HepG2 (cell line): ENCODE data around the gene TTLL6. TPM values are rescaled to one million over a fixed set of nuclear protein-coding genes. Genes with fewer than 3 reads are reported as not detected.
A peak's percentile ranks its signal among the peaks of the same experiment; 100 is the strongest.

Experiments
- BORCS8-MEF2B ChIP-seq: sonication (generic); formaldehyde crosslinking; IDR thresholded peaks from 2 replicates; pipeline ENCODE4 v1.8.0; 2022; ENCODE audit warnings: mild to moderate bottlenecking, missing genetic modification reagents
- ERF ChIP-seq: IDR thresholded peaks from 2 replicates; pipeline ENCODE4 v1.6.1; 2018; ENCODE audit warnings: missing biosample characterization, missing genetic modification reagents
- KDM6A ChIP-seq: IDR thresholded peaks from 2 replicates; pipeline ENCODE4 v1.6.1; 2016; ENCODE audit warnings: low read depth
- NR3C1 ChIP-seq: sonication (generic); formaldehyde crosslinking; IDR thresholded peaks from 2 replicates; pipeline ENCODE4 v1.4.0; 2020; ENCODE audit warnings: missing genetic modification reagents
- REPIN1 ChIP-seq: sonication (generic); formaldehyde crosslinking; IDR thresholded peaks from 2 replicates; pipeline ENCODE4 v1.8.0; 2022; ENCODE audit warnings: missing genetic modification reagents, low read depth, mild to moderate bottlenecking, borderline replicate concordance
- STAG1 ChIP-seq: sonication (generic); formaldehyde crosslinking; IDR thresholded peaks from 2 replicates; pipeline ENCODE4 v1.4.0; 2020; ENCODE audit warnings: missing genetic modification reagents
- ZNF567 ChIP-seq: sonication (generic); formaldehyde crosslinking; IDR thresholded peaks from 2 replicates; pipeline ENCODE4 v1.8.1; 2023; ENCODE audit warnings: mild to moderate bottlenecking, missing genetic modification reagents, borderline replicate concordance
- ZNF772 ChIP-seq: sonication (generic); formaldehyde crosslinking; IDR thresholded peaks from 2 replicates; pipeline ENCODE4 v1.5.0; 2020; ENCODE audit warnings: mild to moderate bottlenecking, missing genetic modification reagents
- polyA plus RNA-seq, 8 experiments: library from polyadenylated mRNA; depleted of rRNA in 3 of 8; stranded (reverse) in 7 of 8; unstranded in 1 of 8; fragments of >200 nt; fragmentation: Illumina TruSeq in 4 of 8; extraction: Trizol in 4 of 8; gene quantifications; 2 replicates each; pipeline versions ENCODE4 v1.2.1 to v1.2.3, GENCODE V29; 2011 to 2016; ENCODE audit warnings: low read depth in 4 of 8, missing spikeins in 1 of 8, mixed read lengths in 1 of 8; ENCODE audit not compliant: insufficient read depth in 1 of 8
- total RNA-seq, 5 experiments: library from RNA; depleted of rRNA; stranded (reverse); fragments of >200 nt; fragmentation: Illumina TruSeq; extraction: Trizol; gene quantifications; 2 replicates each; pipeline ENCODE4 v1.2.3, GENCODE V29; 2016; ENCODE audit warnings: low read depth in 1 of 5
- TF ChIP-seq, protein P1 (sequence below): sonication (generic); formaldehyde crosslinking; conservative IDR thresholded peaks from 2 replicates; pipeline ENCODE4 v1.4.0; 2020; ENCODE audit warnings: missing genetic modification reagents
- TF ChIP-seq, protein P2 (sequence below): sonication (generic); formaldehyde crosslinking; IDR thresholded peaks from 2 replicates; pipeline ENCODE4 v1.5.1; 2020; ENCODE audit warnings: mild to moderate bottlenecking, missing genetic modification reagents, borderline replicate concordance
- TF ChIP-seq, protein P3 (sequence below): IDR thresholded peaks from 2 replicates; pipeline ENCODE4 v1.6.1; 2016
- TF ChIP-seq, protein P4 (sequence below): IDR thresholded peaks from 2 replicates; pipeline ENCODE4 v1.6.1; 2012; ENCODE audit warnings: low read depth, low read length, improper control_type of control experiment
- TF ChIP-seq, protein P5 (sequence below), 2 experiments: fragments of 450-650 bp in 1 of 2; sonication (generic) in 1 of 2; formaldehyde crosslinking in 1 of 2; IDR thresholded peaks; 2 replicates each; pipeline versions ENCODE4 v1.6.1 to v1.8.0; 2016 to 2022; ENCODE audit warnings: antibody characterized with exemption in 1 of 2, mild to moderate bottlenecking in 1 of 2, missing genetic modification reagents in 1 of 2

TTLL6 gene
- total and polyA plus RNA-seq, 2 of the 13 experiments (the other 11 are each of a cell fraction or from before 2014, with no cell fraction given) = 0.04 to 0.08 TPM

DNA sequence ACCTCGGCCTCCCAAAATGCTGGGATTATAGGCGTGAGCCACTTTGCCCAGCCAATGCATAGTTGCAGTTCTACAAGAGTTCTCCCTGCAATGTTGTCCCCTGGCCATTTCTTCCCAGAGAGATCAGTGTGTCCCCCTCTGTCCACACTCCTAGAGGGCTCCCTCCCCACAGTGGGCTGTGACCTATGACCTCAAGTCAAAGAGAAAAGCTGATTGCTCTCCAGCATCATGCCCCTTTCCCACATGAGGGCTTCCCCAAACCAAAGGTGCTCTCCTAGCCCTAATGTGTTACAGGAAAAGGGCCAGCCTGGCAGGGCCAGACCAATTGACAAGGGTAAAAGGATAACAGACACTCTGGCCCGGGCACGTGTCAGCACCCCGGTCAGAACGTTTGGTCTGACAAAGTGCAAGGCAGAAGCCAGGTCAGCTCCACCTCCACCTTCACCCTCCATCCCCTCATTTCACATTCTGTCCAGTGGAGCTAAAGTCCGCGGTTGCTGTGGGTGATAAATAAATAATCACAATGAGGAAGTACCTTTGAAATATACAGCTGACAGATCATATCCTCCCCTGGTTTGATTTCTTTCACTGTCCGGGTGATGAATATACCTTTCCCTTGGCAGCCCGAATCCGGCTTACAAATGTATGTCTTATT is 17.8 kb downstream of the TTLL6 start (continued):
- TF ChIP-seq BORCS8-MEF2B (CRISPR knock-in tag) (peak; percentile 47; the same call in 1 of the 2 replicates), ERF (peak; percentile 21; the same call in 1 of the 2 replicates), ZNF567 (no peak), STAG1 (no peak), KDM6A (CRISPR knock-in tag) (peak; percentile 40; the same call in 1 of the 2 replicates), ZNF772 (CRISPR knock-in tag) (0 out of 2 replicates have a peak, but pooled peaks have one; percentile 23), REPIN1 (CRISPR knock-in tag) (0 out of 2 replicates have a peak, but pooled peaks have one; percentile 32), NR3C1 (CRISPR knock-in tag) (no peak)
- TF ChIP-seq, protein P1, sequence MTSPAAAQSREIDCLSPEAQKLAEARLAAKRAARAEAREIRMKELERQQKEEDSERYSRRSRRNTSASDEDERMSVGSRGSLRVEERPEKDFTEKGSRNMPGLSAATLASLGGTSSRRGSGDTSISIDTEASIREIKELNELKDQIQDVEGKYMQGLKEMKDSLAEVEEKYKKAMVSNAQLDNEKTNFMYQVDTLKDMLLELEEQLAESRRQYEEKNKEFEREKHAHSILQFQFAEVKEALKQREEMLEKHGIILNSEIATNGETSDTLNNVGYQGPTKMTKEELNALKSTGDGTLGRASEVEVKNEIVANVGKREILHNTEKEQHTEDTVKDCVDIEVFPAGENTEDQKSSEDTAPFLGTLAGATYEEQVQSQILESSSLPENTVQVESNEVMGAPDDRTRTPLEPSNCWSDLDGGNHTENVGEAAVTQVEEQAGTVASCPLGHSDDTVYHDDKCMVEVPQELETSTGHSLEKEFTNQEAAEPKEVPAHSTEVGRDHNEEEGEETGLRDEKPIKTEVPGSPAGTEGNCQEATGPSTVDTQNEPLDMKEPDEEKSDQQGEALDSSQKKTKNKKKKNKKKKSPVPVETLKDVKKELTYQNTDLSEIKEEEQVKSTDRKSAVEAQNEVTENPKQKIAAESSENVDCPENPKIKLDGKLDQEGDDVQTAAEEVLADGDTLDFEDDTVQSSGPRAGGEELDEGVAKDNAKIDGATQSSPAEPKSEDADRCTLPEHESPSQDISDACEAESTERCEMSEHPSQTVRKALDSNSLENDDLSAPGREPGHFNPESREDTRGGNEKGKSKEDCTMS (CRISPR knock-in tag) = no peak
- TF ChIP-seq, protein P2, sequence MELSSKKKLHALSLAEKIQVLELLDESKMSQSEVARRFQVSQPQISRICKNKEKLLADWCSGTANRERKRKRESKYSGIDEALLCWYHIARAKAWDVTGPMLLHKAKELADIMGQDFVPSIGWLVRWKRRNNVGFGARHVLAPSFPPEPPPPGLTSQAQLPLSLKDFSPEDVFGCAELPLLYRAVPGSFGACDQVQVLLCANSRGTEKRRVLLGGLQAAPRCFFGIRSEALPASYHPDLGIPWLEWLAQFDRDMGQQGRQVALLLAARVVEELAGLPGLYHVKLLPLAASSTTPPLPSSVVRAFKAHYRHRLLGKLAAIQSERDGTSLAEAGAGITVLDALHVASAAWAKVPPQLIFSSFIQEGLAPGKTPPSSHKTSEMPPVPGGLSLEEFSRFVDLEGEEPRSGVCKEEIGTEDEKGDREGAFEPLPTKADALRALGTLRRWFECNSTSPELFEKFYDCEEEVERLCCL (CRISPR knock-in tag) = no peak
- TF ChIP-seq, protein P3, sequence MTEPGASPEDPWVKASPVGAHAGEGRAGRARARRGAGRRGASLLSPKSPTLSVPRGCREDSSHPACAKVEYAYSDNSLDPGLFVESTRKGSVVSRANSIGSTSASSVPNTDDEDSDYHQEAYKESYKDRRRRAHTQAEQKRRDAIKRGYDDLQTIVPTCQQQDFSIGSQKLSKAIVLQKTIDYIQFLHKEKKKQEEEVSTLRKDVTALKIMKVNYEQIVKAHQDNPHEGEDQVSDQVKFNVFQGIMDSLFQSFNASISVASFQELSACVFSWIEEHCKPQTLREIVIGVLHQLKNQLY (CRISPR knock-in tag) = 0 out of 2 replicates have a peak, but pooled peaks have one; percentile 15
- TF ChIP-seq, protein P4, sequence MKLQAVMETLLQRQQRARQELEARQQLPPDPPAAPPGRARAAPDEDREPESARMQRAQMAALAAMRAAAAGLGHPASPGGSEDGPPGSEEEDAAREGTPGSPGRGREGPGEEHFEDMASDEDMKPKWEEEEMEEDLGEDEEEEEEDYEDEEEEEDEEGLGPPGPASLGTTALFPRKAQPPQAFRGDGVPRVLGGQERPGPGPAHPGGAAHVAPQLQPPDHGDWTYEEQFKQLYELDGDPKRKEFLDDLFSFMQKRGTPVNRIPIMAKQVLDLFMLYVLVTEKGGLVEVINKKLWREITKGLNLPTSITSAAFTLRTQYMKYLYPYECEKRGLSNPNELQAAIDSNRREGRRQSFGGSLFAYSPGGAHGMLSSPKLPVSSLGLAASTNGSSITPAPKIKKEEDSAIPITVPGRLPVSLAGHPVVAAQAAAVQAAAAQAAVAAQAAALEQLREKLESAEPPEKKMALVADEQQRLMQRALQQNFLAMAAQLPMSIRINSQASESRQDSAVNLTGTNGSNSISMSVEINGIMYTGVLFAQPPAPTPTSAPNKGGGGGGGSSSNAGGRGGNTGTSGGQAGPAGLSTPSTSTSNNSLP = peak; percentile 86
- TF ChIP-seq, protein P5, sequence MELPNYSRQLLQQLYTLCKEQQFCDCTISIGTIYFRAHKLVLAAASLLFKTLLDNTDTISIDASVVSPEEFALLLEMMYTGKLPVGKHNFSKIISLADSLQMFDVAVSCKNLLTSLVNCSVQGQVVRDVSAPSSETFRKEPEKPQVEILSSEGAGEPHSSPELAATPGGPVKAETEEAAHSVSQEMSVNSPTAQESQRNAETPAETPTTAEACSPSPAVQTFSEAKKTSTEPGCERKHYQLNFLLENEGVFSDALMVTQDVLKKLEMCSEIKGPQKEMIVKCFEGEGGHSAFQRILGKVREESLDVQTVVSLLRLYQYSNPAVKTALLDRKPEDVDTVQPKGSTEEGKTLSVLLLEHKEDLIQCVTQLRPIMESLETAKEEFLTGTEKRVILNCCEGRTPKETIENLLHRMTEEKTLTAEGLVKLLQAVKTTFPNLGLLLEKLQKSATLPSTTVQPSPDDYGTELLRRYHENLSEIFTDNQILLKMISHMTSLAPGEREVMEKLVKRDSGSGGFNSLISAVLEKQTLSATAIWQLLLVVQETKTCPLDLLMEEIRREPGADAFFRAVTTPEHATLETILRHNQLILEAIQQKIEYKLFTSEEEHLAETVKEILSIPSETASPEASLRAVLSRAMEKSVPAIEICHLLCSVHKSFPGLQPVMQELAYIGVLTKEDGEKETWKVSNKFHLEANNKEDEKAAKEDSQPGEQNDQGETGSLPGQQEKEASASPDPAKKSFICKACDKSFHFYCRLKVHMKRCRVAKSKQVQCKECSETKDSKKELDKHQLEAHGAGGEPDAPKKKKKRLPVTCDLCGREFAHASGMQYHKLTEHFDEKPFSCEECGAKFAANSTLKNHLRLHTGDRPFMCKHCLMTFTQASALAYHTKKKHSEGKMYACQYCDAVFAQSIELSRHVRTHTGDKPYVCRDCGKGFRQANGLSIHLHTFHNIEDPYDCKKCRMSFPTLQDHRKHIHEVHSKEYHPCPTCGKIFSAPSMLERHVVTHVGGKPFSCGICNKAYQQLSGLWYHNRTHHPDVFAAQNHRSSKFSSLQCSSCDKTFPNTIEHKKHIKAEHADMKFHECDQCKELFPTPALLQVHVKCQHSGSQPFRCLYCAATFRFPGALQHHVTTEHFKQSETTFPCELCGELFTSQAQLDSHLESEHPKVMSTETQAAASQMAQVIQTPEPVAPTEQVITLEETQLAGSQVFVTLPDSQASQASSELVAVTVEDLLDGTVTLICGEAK (IDR thresholded peaks at IDR 0.05) = no peak
- TF ChIP-seq, protein P5 (CRISPR knock-in tag; IDR thresholded peaks at IDR 0.05) = peak; percentile 36; the same call in 1 of the 2 replicates
